Uterus (tissue), 2 donors: ENCODE results near the gene CDC42BPG.

ENCODE experiments used
- POLR2A ChIP-seq, 2 donors: fragments of 450-650 bp; IDR thresholded peaks; one replicate each; pipeline ENCODE4 v1.6.1; 2016; ENCODE audit warnings: antibody characterized with exemption in 2 of 2, mild to moderate bottlenecking in 1 of 2, moderate library complexity in 1 of 2
- TF ChIP-seq, protein P1 (sequence below), 4 experiments: fragments of 200-600 bp in 2 of 4; fragments of 450-650 bp in 2 of 4; sonication (generic) in 2 of 4; IDR thresholded peaks; one replicate each; pipeline ENCODE4 v1.5.1; 2016 to 2019; ENCODE audit warnings: antibody characterized with exemption in 4 of 4, mild to moderate bottlenecking in 2 of 4, moderate library complexity in 1 of 4

DNA sequence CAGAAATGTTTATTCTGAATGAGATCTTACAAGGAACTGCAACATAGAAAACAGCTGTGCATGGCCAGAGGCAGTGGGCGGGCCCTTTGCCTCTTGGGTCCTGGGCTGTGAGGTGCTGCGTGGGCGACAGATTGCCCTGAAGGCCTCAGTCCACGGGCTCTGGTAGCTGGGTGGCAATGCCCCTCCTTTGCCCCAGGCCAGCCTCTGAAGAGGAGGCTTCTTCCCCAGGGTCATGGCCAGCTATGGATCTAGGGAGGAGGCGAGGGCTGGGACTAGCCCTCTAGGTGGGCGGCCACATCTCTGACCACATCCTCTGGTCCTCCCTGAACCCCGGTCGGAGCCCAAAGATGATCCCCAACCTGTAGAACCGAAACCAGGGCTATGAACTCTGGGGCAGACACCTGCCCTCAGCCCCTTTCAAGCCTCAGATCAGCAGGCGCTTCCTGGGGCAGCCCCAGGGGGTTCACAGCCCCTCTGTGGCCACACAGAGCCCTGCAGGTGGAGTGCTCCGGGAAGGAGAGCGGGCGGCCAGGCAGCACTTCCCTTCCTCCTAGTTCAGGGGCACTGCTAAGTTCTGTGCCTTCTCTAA is 6.6 kb upstream of the CDC42BPG start:
- TF ChIP-seq, protein P1, sequence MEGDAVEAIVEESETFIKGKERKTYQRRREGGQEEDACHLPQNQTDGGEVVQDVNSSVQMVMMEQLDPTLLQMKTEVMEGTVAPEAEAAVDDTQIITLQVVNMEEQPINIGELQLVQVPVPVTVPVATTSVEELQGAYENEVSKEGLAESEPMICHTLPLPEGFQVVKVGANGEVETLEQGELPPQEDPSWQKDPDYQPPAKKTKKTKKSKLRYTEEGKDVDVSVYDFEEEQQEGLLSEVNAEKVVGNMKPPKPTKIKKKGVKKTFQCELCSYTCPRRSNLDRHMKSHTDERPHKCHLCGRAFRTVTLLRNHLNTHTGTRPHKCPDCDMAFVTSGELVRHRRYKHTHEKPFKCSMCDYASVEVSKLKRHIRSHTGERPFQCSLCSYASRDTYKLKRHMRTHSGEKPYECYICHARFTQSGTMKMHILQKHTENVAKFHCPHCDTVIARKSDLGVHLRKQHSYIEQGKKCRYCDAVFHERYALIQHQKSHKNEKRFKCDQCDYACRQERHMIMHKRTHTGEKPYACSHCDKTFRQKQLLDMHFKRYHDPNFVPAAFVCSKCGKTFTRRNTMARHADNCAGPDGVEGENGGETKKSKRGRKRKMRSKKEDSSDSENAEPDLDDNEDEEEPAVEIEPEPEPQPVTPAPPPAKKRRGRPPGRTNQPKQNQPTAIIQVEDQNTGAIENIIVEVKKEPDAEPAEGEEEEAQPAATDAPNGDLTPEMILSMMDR (IDR thresholded peaks at IDR 0.05), result no peak
- TF ChIP-seq POLR2A (IDR thresholded peaks at IDR 0.05), result no peak
